Measurements from ENCODE around the gene FOXF2.

Gene FOXF2

DNA sequence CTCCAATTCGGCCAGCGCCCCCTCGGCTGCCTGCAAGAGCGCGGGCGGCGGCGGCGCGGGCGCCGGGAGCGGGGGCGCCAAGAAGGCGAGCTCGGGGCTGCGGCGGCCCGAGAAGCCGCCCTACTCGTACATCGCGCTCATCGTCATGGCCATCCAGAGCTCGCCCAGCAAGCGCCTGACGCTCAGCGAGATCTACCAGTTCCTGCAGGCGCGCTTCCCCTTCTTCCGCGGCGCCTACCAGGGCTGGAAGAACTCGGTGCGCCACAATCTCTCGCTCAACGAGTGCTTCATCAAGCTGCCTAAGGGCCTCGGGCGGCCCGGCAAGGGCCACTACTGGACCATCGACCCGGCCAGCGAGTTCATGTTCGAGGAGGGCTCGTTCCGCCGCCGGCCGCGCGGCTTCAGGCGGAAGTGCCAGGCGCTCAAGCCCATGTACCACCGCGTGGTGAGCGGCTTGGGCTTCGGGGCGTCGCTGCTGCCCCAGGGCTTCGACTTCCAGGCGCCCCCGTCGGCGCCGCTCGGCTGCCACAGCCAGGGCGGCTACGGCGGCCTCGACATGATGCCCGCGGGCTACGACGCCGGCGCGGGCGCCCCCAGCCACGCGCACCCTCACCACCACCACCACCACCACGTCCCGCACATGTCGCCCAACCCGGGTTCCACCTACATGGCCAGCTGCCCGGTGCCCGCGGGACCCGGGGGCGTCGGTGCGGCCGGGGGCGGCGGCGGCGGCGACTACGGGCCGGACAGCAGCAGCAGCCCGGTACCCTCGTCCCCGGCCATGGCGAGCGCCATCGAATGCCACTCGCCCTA is 963 bp downstream of the FOXF2 start:
- peak overlapping the region; percentile 97 for H3K4me3 ChIP-seq (ENCODE audit: low read depth, low read length)
- TF ChIP-seq CTCF (IDR thresholded peaks at IDR 0.05; ENCODE audit: low read depth, low read length), result no peak

GRCh38 chr6:1390946-1391799 is 1.8 kb downstream of the FOXF2 start:
- TF ChIP-seq CTCF (IDR thresholded peaks at IDR 0.05; ENCODE audit: low read depth, low read length), result no peak
- peak overlapping the region; percentile 97 for H3K4me3 ChIP-seq (ENCODE audit: low read depth, low read length)

GRCh38 chr6:1391800-1392309 is 2.5 kb downstream of the FOXF2 start:
- peak overlapping the region; percentile 97 for H3K4me3 ChIP-seq (ENCODE audit: low read depth, low read length)
- no peak for TF ChIP-seq CTCF (IDR thresholded peaks at IDR 0.05; ENCODE audit: low read depth, low read length)

DNA sequence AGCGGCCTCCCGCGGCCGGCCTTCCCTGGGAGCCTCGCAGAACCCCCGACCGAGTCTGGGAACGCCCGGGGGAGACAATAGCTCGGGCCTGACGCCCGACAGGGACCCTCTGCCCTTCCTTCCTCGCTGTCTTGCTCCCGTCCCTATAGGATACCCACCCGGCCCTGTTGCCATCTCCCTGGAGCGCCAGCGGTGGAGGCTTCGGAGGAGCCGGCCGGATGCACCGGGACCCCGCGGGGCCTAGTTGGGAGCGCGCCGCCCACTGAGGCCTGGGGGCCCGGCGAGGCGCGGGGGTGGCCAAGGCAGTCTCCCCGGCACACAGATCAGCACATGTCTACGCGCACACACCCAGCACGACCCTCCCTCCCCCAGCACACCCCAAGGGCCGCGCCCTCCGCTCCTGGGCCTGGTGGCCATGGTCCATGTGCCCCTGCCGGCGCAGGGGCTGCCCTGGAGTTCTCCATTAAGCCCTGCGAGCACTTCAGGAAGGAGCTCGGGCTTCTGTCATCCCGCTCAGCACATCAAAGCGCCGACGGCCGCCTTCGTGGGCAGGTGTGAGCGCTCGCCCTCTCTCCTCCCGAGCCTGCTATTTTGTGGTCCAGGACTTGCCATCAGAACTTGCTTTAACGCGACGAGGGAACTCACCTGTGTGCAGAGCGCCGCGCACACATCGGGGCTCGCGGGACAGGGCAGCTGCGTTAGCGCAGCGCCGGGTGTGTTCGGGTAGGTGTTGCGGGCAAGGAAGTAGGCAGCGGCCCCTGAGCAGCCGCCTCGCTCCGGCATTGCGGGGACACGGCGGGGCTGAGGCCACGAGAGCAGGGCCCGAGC is 3.7 kb downstream of the FOXF2 start:
- H3K4me3 ChIP-seq (ENCODE audit: low read depth, low read length), result peak overlapping the region; percentile 97
- TF ChIP-seq CTCF (IDR thresholded peaks at IDR 0.05; ENCODE audit: low read depth, low read length), result no peak

- no peak for TF ChIP-seq CTCF (IDR thresholded peaks at IDR 0.05; ENCODE audit: low read depth, low read length)
- peak overlapping the region; percentile 97 for H3K4me3 ChIP-seq (ENCODE audit: low read depth, low read length)
Measured at GRCh38 chr6:1393641-1394283, 4.4 kb downstream of the FOXF2 start.

GRCh38 chr6:1394514-1395463 is 5.4 kb downstream of the FOXF2 start:
- H3K4me3 ChIP-seq (ENCODE audit: low read depth, low read length), result peak overlapping the region; percentile 97
- TF ChIP-seq CTCF (IDR thresholded peaks at IDR 0.05; ENCODE audit: low read depth, low read length), result no peak

All from WI38 (cell line).